Transverse colon (tissue), 3 donors: Measurements from ENCODE around the gene CTNND2.

ENCODE experiments used
- CTCF ChIP-seq, 5 experiments: fragments of 200-600 bp in 3 of 5; fragments of 450-650 bp in 2 of 5; sonication (generic) in 3 of 5; IDR thresholded peaks; 1 replicate in 2 of 5; 2 replicates in 3 of 5; pipeline ENCODE4 v1.5.1; 2016 to 2017; ENCODE audit warnings: antibody characterized with exemption in 5 of 5, inconsistent platforms in 3 of 5, mild to moderate bottlenecking in 2 of 5, moderate library complexity in 1 of 5
- POLR2A ChIP-seq: fragments of 450-650 bp; IDR thresholded peaks from one replicate; pipeline ENCODE4 v1.6.1; 2016; ENCODE audit warnings: antibody characterized with exemption, mild to moderate bottlenecking, moderate library complexity

DNA sequence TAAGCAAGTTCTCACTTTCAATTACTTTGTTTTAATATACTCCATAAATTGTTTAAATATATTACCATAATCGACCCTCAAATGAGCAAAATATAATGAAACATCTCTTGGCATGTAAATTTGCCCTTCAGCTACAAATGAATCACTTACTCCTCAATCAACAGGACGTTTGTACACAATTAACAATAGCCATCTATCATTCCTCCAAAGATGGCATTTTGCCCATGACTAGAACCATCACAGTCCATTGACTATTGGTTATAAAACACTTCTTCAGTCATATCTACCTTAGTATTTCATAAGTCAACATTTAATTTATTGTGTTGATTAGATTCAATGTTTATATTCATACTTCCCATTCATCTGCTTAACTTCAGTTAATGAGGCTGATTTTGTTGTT is 127.2 kb downstream of the CTNND2 start:
- TF ChIP-seq CTCF (IDR thresholded peaks at IDR 0.05): no peak
- TF ChIP-seq POLR2A: no peak
